Lower lobe of right lung (tissue), 2 donors: ENCODE measurements around the gene PRCC. TPM values are rescaled to one million over a fixed set of nuclear protein-coding genes. Genes with fewer than 3 reads are reported as not detected.

Experiments
- ATAC-seq, 2 donors: fragments of 200-7000 bp; cut with Tn5 transposase; one replicate each; pipeline ENCODE4 v1.9.1; 2020 to 2022; ENCODE audit warnings: mild to moderate bottlenecking in 2 of 2, moderate library complexity in 2 of 2
- DNase-seq: peaks from one replicate; pipeline ENCODE4 v3.0.0-alpha.2; 2020
- H3K27ac ChIP-seq: fragments of 200-600 bp; one replicate; pipeline ENCODE4 v1.8.0; 2022
- H3K27me3 ChIP-seq: fragments of 200-600 bp; one replicate; pipeline ENCODE4 v1.8.0; 2022; ENCODE audit warnings: low read depth
- H3K36me3 ChIP-seq: fragments of 200-600 bp; one replicate; pipeline ENCODE4 v1.8.0; 2022; ENCODE audit warnings: mild to moderate bottlenecking
- H3K4me1 ChIP-seq: fragments of 200-600 bp; one replicate; pipeline ENCODE4 v1.8.0; 2022
- H3K4me3 ChIP-seq: fragments of 200-600 bp; one replicate; pipeline ENCODE4 v1.8.0; 2022; ENCODE audit warnings: mild to moderate bottlenecking
- H3K9me3 ChIP-seq: fragments of 200-600 bp; one replicate; pipeline ENCODE4 v1.8.0; 2022
- CTCF ChIP-seq: fragments of 200-600 bp; IDR thresholded peaks from one replicate; pipeline ENCODE4 v1.8.0; 2022; ENCODE audit warnings: antibody characterized with exemption, mild to moderate bottlenecking
- intact Hi-C: fragments of 100-400 bp; cut with DNase I; formaldehyde crosslinking; loops from one replicate; pipeline ENCODE4 v1.11.0; 2022
- long read RNA-seq: library from polyadenylated mRNA; unstranded; transcript quantifications from one replicate; pipeline ENCODE4 v2.0.0, GENCODE V29; 2021
- total RNA-seq: library from RNA; stranded (reverse); fragmentation: NEBNext Ultra II Directional; extraction: Animal tissue kit (Norgen Biotek cat#: 25700); gene quantifications from one replicate; pipeline ENCODE4 v1.2.1, GENCODE V29; 2021
- donor health status: DM: no; HTN: yes; CAD: no; lungs with severe emphysema.

The PRCC gene
- total RNA-seq: 51.9 TPM
- long read RNA-seq, transcript PRCC-201 (7 exons, 2,105 nt): major isoform, 54 of 70 reads
- long read RNA-seq, partial matches to known transcripts: 8 of 70 reads
- long read RNA-seq, other reads (novel, unspliced or antisense): 8 of 70 reads

DNA sequence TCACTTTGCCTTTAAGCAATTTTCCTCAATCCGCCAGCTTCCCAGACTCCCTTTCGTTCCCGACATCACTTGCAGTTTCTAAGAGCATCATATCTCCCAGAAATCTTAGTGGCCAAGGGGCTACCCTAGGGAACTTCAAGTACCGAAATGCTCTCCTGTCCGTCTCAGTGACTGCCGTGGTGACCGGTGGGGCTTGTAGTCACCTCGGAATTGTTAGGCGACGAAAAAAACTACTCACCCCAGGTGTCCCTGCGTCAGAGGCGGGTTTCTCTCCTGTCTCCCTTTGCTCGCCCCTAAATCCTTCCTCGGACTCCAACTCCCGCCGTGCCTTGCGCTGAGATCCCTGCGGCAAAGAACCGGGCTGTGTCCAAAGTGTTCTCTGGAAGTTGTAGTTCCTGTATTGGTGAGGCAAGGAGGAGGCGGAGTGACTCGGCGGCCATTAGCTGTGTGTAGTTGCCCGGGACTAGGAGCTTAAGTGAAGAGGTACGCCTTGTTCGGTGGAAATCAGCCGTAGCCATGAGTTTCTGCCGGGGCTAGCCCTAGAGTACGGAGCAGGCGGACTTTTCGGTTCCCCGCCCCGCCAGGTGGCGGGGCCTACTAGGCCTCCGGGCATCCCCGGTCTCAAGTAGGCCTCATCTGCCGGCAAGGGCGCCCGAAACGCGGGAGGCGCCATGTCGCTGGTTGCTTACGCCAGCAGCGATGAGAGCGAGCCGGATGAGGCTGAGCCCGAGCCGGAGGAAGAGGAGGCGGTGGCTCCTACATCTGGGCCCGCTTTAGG, at the start of gene PRCC:
Gene PRCC, plus strand, starts transcription at position 435 of the 778 bp plus-strand sequence. Its CDS starts 237 bp downstream, at position 672.
- ATAC-seq (peak; percentile 98), DNase-seq (peak; percentile 98)
- Histone ChIP-seq H3K4me3 (peak within 1 kb of the TSS; percentile 96), H3K36me3 (peaks cover 18% of the 10 kb centered on the region), H3K4me1 (peaks cover 34% of the 10 kb centered on the region), H3K27me3 (no peaks in the 10 kb centered on the region), H3K9me3 (no peaks in the 10 kb centered on the region), H3K27ac (peak within 1 kb of the TSS; percentile 96)
- TF ChIP-seq CTCF: no peak
- intact Hi-C loops: no loop called here

DNA sequence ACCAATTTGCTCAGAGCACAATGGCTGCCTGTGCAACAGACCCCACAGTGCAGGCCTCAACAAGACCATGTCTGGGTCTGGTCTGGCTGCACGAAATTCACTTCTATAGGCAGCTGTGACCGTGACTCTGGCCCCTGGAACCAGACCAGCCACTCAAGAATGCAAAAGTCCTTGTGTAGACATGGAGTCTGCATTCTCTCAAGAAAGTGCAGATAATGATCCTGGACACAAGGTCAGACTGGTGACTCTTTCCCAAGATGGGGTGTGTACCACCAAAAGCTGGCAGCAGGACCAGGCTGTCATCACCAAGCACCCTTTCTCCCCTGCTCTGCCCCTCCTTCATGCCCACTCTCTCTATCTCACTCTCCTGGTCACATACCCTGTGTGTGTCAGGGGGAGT, 46.2 kb upstream of the PRCC start:
- no peak overlapping the region for H3K27ac ChIP-seq
- peaks cover 62% of the 10 kb centered on the region for H3K36me3 ChIP-seq
- H3K27me3 ChIP-seq: no peaks in the 10 kb centered on the region
- H3K4me1 ChIP-seq: peaks cover 20% of the 10 kb centered on the region
- no peak overlapping the region for H3K4me3 ChIP-seq
- TF ChIP-seq CTCF: no peak
- intact Hi-C loops: no loop called here
- DNase-seq: no peak
- no peak for ATAC-seq
- H3K9me3 ChIP-seq: no peaks in the 10 kb centered on the region

DNA sequence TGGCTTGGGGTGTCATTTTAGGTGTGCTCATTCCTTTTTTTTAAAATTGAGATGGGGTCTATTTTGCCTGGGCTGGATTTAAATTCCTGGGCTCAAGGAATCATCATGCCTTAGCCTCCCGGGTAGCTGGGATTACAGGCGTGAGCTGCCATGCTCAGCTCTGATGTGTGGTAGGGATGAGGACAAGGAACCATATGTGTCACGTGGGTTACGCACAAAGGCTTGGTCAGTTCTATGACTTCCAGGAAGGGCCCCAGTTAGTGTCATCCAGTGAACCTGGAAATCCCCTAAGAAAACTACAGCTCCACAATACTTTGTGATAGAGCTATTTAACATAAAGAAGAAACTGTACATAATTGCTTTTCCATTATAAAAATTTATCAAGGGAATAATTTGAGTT, 45.8 kb upstream of the PRCC start:
- no peak overlapping the region for H3K4me3 ChIP-seq
- intact Hi-C loops: no loop called here
- no peak for TF ChIP-seq CTCF
- ATAC-seq: no peak
- H3K36me3 ChIP-seq: peaks cover 62% of the 10 kb centered on the region
- peaks cover 24% of the 10 kb centered on the region for H3K4me1 ChIP-seq
- H3K9me3 ChIP-seq: no peaks in the 10 kb centered on the region
- no peak for DNase-seq
- H3K27ac ChIP-seq: no peak overlapping the region
- H3K27me3 ChIP-seq: no peaks in the 10 kb centered on the region

GRCh38 chr1:156725683-156726280, 41.6 kb upstream of the PRCC start:
- peaks cover 47% of the 10 kb centered on the region for H3K36me3 ChIP-seq
- intact Hi-C loops: no loop called here
- no peaks in the 10 kb centered on the region for H3K27me3 ChIP-seq
- DNase-seq (peak; percentile 92), ATAC-seq (peak; percentile 75 to 83)
- H3K4me1 ChIP-seq: peaks cover 48% of the 10 kb centered on the region
- peak; percentile 97 for TF ChIP-seq CTCF
- peak overlapping the region; percentile 90 for H3K4me3 ChIP-seq
- H3K27ac ChIP-seq: no peak overlapping the region
- H3K9me3 ChIP-seq: no peaks in the 10 kb centered on the region

GRCh38 chr1:156726549-156727226, 40.6 kb upstream of the PRCC start:
- intact Hi-C loops: no loop called here
- Histone ChIP-seq H3K9me3 (no peaks in the 10 kb centered on the region), H3K4me3 (peak overlapping the region; percentile 90), H3K36me3 (peaks cover 38% of the 10 kb centered on the region), H3K4me1 (peaks cover 48% of the 10 kb centered on the region), H3K27me3 (no peaks in the 10 kb centered on the region), H3K27ac (no peak overlapping the region)
- TF ChIP-seq CTCF: peak; percentile 35
- ATAC-seq (no peak), DNase-seq (no peak)
